ENCODE results near the gene LAMA1. TPM values are rescaled to one million over a fixed set of nuclear protein-coding genes. Genes with fewer than 3 reads are reported as not detected.
"Not testable (repeated sequence)": the region's sequence is repeated elsewhere in the genome, so short reads cannot be mapped to it uniquely, and the experiment has no call there.

Gene LAMA1
- total RNA-seq, 1 donor from 2014 or later: not detected

GRCh38 chr18:6949800-6950586, 167.6 kb downstream of the LAMA1 start:
- intact Hi-C loops (cut with micrococcal nuclease): no loop called here

GRCh38 chr18:6948281-6949055, 169.1 kb downstream of the LAMA1 start:
- intact Hi-C loops (cut with micrococcal nuclease): no loop called here

- intact Hi-C loops (cut with micrococcal nuclease): no loop called here
These were observed 170.1 kb downstream of the LAMA1 start for GRCh38 chr18:6947338-6948030.

GRCh38 chr18:6943143-6943542, 174.5 kb downstream of the LAMA1 start:
- intact Hi-C loops (cut with micrococcal nuclease): no loop called here

- intact Hi-C loops (cut with micrococcal nuclease): no loop called here
These were observed 174.9 kb downstream of the LAMA1 start for GRCh38 chr18:6942742-6943141.

GRCh38 chr18:6941996-6942395, 175.6 kb downstream of the LAMA1 start:
- intact Hi-C loops (cut with micrococcal nuclease): no loop called here

- intact Hi-C loops (cut with micrococcal nuclease): no loop called here
These were observed 177.1 kb downstream of the LAMA1 start for GRCh38 chr18:6940451-6940850.

- intact Hi-C loops (cut with micrococcal nuclease): no loop called here
These were observed 177.6 kb downstream of the LAMA1 start for GRCh38 chr18:6939972-6940371.

GRCh38 chr18:6938403-6938802, 179.2 kb downstream of the LAMA1 start:
- intact Hi-C loops (cut with micrococcal nuclease): not testable (repeated sequence)

GRCh38 chr18:6938003-6938402, 179.6 kb downstream of the LAMA1 start:
- intact Hi-C loops (cut with micrococcal nuclease): no loop called here

- intact Hi-C loops (cut with micrococcal nuclease): no loop called here
These were observed 182.7 kb downstream of the LAMA1 start for GRCh38 chr18:6934859-6935258.

GRCh38 chr18:6929370-6930102, 188.1 kb downstream of the LAMA1 start:
- intact Hi-C loops (cut with micrococcal nuclease): no loop called here

- intact Hi-C loops (cut with micrococcal nuclease): no loop called here
These were observed 189.2 kb downstream of the LAMA1 start for GRCh38 chr18:6928359-6928758.

- intact Hi-C loops (cut with micrococcal nuclease): no loop called here
These were observed 190.4 kb downstream of the LAMA1 start for GRCh38 chr18:6927153-6927552.

- intact Hi-C loops (cut with micrococcal nuclease): no loop called here
These were observed 194.4 kb downstream of the LAMA1 start for GRCh38 chr18:6923220-6923619.

GRCh38 chr18:6921571-6921970, 196.0 kb downstream of the LAMA1 start:
- intact Hi-C loops (cut with micrococcal nuclease): no loop called here

GRCh38 chr18:6920099-6920955, 197.3 kb downstream of the LAMA1 start:
- intact Hi-C loops (cut with micrococcal nuclease): loop anchor here (1.0 kb wide), 1 partner anchor 257 kb away; no protein-coding TSS in a partner anchor

- intact Hi-C loops (cut with micrococcal nuclease): loop anchor here (5.0 kb wide), 1 partner anchor 1065 kb away; no protein-coding TSS in a partner anchor
These were observed 200.5 kb downstream of the LAMA1 start for GRCh38 chr18:6917072-6917471.

GRCh38 chr18:6901286-6901926, 216.2 kb downstream of the LAMA1 start:
- intact Hi-C loops (cut with micrococcal nuclease): no loop called here

- intact Hi-C loops (cut with micrococcal nuclease): no loop called here
These were observed 225.8 kb downstream of the LAMA1 start for GRCh38 chr18:6891788-6892187.

All from T-helper 1 cell treated with Interleukin-12 subunit alpha and Interleukin-12 subunit beta and Interleukin-4 antibody, amounts not matched to agents 30 ng/mL and 1 ng/mL, for 36 hours (primary cell).